ENCODE results near the gene MRPS15. TPM values are rescaled to one million over a fixed set of nuclear protein-coding genes. Genes with fewer than 3 reads are reported as not detected.

MRPS15 gene
- polyA plus RNA-seq, 1 experiment: 73.5 TPM

DNA sequence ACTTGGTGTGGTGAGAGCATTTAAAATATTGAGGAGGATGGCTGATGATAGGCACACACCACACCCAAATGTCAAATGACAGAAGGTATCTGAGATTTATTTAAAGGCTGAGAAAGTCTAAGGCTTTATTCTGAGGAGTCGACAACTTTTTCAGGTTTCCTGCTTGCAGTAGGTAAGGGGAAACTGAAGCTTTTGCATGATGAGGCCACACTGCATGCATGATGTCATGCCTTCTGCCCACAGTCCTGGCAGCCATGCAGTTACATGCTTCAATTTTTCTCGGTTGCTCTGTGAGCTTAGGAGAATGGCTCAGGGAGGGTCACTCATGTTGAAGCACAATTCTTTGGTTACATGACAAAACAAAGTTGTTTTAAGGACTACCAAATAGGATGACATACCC lies 20.9 kb downstream of the MRPS15 start:
- no peak overlapping the region for H3K4me3 ChIP-seq (ENCODE audit: low read depth, low read length)
- H3K27ac ChIP-seq (ENCODE audit: low read depth, low read length): no peak overlapping the region
- no peaks in the 10 kb centered on the region for H3K9me3 ChIP-seq (ENCODE audit: control insufficient read depth, insufficient read depth, low read length)
- no peaks in the 10 kb centered on the region for H3K27me3 ChIP-seq (ENCODE audit: control insufficient read depth, insufficient read depth, low read length)
- POLR2A ChIA-PET: no interaction called here
- TF ChIP-seq, protein P1, sequence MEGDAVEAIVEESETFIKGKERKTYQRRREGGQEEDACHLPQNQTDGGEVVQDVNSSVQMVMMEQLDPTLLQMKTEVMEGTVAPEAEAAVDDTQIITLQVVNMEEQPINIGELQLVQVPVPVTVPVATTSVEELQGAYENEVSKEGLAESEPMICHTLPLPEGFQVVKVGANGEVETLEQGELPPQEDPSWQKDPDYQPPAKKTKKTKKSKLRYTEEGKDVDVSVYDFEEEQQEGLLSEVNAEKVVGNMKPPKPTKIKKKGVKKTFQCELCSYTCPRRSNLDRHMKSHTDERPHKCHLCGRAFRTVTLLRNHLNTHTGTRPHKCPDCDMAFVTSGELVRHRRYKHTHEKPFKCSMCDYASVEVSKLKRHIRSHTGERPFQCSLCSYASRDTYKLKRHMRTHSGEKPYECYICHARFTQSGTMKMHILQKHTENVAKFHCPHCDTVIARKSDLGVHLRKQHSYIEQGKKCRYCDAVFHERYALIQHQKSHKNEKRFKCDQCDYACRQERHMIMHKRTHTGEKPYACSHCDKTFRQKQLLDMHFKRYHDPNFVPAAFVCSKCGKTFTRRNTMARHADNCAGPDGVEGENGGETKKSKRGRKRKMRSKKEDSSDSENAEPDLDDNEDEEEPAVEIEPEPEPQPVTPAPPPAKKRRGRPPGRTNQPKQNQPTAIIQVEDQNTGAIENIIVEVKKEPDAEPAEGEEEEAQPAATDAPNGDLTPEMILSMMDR (IDR thresholded peaks at IDR 0.05; ENCODE audit: low read depth, low read length): no peak
- DNase-seq (ENCODE audit: low read depth, low spot score): no peak
- CTCF ChIA-PET: interaction anchor here (1.6 kb wide), 1 partner anchor 23 kb away, joined by 3 read pairs; no protein-coding TSS in a partner anchor

DNA sequence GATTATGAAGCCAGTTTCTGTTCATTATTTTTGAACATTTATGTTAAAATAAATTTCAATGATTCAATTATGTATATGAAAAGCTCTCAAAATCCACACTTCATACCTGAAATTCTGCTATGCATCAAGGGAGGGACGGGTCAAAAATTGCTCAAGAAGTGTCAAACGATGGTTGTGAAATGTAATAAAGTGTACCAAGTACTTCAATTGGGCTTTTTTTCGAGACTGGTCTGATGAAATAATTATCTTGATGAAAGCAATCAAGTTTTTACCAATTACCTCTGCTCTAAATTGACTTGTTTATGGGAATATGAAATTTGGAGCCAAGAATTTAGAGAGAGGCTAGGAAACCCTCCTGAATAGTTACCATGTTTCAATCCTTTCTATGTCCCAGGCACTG lies 21.8 kb downstream of the MRPS15 start:
- TF ChIP-seq, protein P1 (IDR thresholded peaks at IDR 0.05; ENCODE audit: low read depth, low read length): no peak
- no peak for DNase-seq (ENCODE audit: low read depth, low spot score)
- ChIA-PET POLR2A (no interaction called here), CTCF (interaction anchor here (1.1 to 1.6 kb wide), 2 partner anchors 8 to 22 kb away, joined by 3 to 4 read pairs; partner anchors contain the start of gene OSCP1)
- H3K4me3 ChIP-seq (ENCODE audit: low read depth, low read length): no peak overlapping the region
- H3K9me3 ChIP-seq (ENCODE audit: control insufficient read depth, insufficient read depth, low read length): no peaks in the 10 kb centered on the region
- H3K27me3 ChIP-seq (ENCODE audit: control insufficient read depth, insufficient read depth, low read length): no peaks in the 10 kb centered on the region
- H3K27ac ChIP-seq (ENCODE audit: low read depth, low read length): no peak overlapping the region

DNA sequence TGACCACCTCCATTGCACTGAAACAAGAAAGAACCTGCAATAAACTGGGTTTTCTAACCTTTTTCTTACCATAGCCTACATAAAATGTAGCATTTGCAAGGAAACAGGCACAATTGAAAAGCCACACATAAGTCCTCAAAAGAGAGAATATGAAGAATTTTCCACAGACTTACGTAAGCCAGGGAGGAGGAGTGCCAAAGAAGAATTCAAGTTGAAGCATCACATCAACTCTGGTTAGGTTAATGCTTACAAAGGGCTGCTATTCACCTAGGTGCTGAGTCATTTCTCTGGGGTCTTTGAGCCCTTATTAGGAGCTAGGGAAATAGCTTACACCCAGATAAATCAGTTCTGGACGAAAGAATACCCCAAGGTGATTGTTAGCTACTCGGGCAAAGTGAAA lies 23.5 kb downstream of the MRPS15 start:
- CTCF ChIA-PET: no interaction called here

DNA sequence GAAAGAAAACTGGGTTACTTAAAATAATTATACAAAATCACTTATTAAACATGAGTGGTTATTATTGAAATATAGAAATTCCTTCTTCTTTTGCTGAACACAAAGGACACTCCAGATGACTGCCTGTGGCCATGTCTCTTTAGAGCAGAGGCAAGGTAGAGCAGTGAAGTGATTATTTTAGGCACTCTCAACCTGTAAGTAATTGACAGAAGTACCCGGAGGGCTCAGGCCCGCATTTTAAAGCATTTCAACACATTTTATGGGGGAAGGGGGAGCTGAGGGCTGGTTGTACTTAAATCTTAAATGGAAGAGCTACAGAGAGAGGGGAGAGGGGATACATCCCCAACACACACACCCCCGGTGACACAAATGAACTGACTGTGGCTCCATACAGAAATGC lies 24.1 kb downstream of the MRPS15 start:
- DNase-seq (ENCODE audit: low read depth, low spot score): no peak
- TF ChIP-seq, protein P1 (IDR thresholded peaks at IDR 0.05; ENCODE audit: low read depth, low read length): no peak
- ChIA-PET CTCF (no interaction called here), POLR2A (no interaction called here)
- H3K27ac ChIP-seq (ENCODE audit: low read depth, low read length): no peak overlapping the region
- H3K4me3 ChIP-seq (ENCODE audit: low read depth, low read length): no peak overlapping the region
- no peaks in the 10 kb centered on the region for H3K9me3 ChIP-seq (ENCODE audit: control insufficient read depth, insufficient read depth, low read length)
- H3K27me3 ChIP-seq (ENCODE audit: control insufficient read depth, insufficient read depth, low read length): no peaks in the 10 kb centered on the region

More for the DNA sequence above, 23.5 kb downstream of the MRPS15 start:
- no peak overlapping the region for H3K4me3 ChIP-seq (ENCODE audit: low read depth, low read length)
- TF ChIP-seq, protein P1 (IDR thresholded peaks at IDR 0.05; ENCODE audit: low read depth, low read length): no peak
- H3K27ac ChIP-seq (ENCODE audit: low read depth, low read length): no peak overlapping the region
- H3K9me3 ChIP-seq (ENCODE audit: control insufficient read depth, insufficient read depth, low read length): no peaks in the 10 kb centered on the region
- POLR2A ChIA-PET: no interaction called here
- no peak for DNase-seq (ENCODE audit: low read depth, low spot score)
- H3K27me3 ChIP-seq (ENCODE audit: control insufficient read depth, insufficient read depth, low read length): no peaks in the 10 kb centered on the region

- Histone ChIP-seq H3K27me3 (ENCODE audit: control insufficient read depth, insufficient read depth, low read length) (no peaks in the 10 kb centered on the region), H3K4me3 (ENCODE audit: low read depth, low read length) (no peak overlapping the region), H3K9me3 (ENCODE audit: control insufficient read depth, insufficient read depth, low read length) (no peaks in the 10 kb centered on the region), H3K27ac (ENCODE audit: low read depth, low read length) (no peak overlapping the region)
- ChIA-PET POLR2A (no interaction called here), CTCF (interaction anchor here (0.6 to 0.7 kb wide), 2 partner anchors 19 to 1049 kb away, joined by 4 to 5 read pairs; no protein-coding TSS in a partner anchor)
- no peak for DNase-seq (ENCODE audit: low read depth, low spot score)
- TF ChIP-seq, protein P1 (IDR thresholded peaks at IDR 0.05; ENCODE audit: low read depth, low read length): no peak
These were observed 25.5 kb downstream of the MRPS15 start for GRCh38 chr1:36438715-36439114.
